Stimulated activated CD4-positive, alpha-beta T cell treated with anti-CD3 and anti-CD28 coated beads, Interleukin-12 subunit alpha, Interleukin-12 subunit beta, amount 100 ng/mL, for 4 hours (primary cell): ENCODE data around the gene ASAP2.
"Not testable (repeated sequence)": the region's sequence is repeated elsewhere in the genome, so short reads cannot be mapped to it uniquely, and the experiment has no call there.

Experiments used
- DNase-seq: peaks from one replicate; pipeline ENCODE4 v3.0.0-alpha.2; 2020

ASAP2 gene

DNA sequence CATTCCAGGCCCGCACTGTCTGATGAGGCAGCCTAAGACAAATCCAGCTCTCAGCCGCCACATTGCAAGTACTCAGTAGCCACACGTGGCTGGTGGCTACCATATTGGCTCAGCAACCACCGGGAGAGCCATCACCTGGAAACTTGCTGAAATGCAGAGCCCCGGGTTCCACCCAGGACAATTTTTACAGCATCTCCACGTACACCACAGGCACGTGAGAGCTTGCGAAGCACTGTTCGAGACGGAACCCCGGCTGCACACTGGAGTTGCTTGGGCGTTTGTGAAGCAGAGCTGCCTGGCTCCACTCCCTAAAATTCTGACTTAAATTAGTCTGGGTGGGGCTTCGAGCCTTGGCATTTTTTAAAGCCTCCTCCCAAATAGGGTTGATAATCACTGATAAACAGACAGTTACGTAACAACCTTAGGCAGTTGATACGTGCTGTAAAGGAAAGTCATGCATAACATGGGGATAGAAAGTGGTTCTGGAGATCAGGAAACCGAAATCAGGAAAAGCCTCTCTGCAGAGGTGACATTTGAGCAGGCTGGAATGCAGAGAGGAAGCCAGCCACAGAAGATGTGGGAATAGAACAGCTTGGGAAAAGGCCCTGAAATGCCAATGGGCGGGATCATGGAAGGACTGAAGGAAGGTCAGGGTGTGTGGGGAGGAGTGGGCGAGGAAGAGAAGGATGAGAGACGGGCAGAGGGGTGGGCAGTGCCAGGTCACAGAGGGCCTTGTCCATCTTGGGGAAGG is 6.2 kb downstream of the ASAP2 start:
- no peak for DNase-seq

DNA sequence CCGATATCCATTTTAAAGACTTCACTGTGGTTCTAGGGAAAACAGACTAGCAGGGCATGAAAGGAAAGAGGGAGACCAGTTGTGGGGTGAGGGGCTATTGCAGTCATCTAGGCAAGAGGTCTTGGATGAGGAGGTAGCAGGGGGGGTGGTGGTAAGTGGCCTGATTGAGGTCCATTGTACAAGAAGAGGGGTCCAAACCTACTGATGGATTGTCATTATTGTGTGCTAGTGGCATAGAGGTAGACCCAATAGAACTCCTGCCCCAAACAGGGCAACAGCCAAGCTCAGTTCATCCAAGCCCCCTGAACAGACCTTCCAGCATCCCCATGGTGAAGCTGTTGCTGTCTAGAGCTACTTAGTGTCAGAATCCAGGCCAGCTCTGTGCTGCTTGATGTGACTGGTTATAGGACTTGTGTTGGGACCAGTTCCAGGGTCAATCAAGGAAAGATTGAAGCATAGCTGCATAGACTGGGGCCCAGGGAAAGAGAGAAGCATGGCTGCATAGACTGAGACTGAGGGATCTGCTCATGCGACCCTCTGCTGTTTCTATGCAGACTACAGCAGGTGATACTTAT is 7.0 kb downstream of the ASAP2 start:
- DNase-seq = no peak

DNA sequence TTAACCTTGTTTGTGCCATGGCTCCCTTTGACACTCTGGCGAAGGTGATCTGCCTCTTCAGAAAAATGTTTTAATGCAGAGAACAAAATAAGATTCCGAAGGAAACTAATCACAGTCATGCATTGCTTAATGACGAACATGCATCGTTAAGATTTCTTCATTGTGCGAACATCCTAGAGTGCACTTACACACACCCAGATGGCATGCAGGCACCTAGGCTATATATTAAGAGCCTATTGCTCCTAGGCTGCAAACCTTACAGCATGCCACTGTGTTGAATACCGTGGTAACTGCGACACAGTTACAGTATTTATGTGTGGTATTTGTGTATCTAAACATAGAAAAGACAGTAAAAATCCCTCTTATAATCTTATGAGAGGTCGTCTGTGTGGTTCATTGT is 8.3 kb downstream of the ASAP2 start:
- no peak for DNase-seq

DNA sequence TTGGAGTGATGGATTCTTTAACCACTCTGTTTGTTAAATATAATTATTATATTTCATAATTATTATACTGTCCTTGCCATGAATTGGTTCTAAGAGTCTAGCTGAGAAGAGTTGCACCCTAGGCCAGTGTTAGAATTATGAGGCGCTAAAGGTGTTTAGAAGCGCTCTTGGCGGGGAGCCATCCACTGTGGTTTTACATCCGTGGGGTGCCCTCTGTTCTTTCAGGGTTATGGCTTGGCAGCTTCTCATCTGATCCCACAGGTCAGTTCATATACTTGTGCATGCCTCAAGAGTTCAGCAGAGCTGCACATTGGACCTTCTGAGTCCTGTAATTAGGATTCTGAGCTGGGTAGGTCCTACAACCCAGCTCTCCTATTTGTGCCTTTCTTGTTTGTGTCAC is 9.1 kb downstream of the ASAP2 start:
- DNase-seq = no peak

DNA sequence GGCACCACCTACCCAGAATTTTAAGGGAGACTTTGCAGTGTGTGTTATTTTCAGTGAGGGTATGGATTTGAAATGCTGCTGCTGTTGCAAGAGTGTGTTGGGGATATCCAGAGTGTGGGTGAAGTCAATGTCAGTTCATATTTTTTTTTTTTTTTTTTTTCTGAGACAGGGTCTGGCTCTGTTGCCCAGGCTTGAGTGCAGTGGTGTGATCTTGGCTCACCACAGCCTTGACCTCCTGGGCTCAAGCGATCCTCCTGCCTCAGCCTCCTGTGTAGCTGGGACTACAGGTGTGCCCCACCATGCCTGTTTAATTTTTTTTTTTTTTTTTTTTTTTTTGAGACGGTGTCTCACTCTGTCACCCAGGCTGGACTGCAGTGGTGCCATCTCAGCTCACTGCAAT is 9.5 kb downstream of the ASAP2 start:
- not testable (repeated sequence) for DNase-seq

DNA sequence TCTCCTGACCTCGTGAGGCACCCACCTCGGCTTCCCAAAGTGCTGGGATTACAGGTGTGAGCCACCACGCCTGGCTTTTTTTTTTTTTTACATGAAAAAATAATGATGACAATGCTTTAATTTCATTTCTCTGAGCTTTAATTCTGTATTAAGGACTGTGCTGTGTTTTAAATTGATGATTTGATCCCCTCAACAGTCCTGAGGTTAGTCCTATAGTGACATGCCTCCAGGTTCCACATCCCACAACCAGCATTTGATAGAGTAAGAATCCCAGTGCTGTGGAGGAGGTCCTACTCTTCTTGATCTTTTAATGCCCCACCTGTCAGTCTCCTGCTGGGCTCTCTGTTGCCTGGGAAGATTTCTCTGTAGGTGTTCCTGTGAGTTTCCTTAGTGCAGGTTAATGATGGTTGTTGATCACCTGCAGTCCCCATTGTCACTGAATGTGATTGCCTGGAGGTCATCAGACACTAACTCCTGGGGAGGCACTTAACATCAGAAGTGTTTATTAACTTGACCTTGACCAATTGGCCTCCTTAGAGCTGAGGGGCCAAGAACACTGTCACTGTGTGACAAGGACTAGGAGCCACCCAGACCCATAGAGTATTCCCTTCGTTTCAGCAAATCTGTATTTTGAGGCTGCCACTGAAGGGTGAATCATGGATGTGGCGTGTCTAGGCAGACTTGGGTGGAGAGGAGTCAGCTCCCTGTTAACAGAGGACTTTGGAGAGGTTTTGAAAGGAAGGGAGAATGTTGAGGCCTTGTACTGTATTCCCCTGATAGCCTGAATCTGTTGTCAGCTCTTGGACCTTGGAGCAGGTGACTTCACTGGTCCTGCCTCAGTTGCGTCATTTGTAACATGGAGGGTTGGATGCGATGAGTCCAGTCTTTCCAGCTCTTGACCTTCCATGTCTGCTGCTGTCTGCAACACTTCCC is 11.5 kb downstream of the ASAP2 start:
- no peak for DNase-seq

DNA sequence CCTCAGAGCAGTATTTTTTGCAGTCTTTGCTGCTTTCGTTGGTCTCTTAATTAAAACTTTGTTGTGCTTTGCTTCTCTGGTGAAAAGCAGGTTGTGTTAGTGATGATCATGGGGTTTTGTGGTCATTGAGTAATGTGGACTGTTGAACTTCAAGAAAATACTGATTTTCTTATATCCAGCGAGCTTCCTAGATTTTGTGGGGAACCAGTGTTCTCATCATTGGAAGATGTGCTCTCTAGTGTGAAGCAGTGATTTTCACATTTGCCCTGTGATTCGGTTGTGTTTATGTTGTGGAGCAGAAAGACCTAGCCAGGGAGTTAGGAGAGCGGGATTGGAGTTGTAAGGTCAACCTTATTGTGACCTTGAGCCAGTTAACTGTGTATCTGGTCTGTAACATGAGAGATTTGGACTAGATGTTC is 12.4 kb downstream of the ASAP2 start:
- DNase-seq = no peak

DNA sequence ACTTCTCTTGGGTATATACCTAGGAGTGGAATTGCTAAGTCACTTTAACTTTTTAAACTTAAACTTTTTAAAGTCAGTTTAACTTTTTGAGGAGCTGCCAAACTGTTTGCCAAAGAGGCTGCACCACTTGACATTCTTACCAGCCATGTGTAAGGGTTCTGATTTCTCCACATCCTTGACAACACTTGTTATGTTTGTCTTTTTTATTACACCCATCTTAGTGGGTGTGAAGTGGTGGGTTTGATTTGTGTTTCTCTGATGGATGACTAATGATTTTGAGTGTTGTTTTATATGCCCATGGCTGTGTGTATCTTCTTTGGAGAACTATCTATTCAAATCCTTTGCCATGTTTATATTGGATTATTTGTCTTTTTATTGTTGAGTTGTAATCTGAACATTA is 13.6 kb downstream of the ASAP2 start:
- DNase-seq = no peak

DNA sequence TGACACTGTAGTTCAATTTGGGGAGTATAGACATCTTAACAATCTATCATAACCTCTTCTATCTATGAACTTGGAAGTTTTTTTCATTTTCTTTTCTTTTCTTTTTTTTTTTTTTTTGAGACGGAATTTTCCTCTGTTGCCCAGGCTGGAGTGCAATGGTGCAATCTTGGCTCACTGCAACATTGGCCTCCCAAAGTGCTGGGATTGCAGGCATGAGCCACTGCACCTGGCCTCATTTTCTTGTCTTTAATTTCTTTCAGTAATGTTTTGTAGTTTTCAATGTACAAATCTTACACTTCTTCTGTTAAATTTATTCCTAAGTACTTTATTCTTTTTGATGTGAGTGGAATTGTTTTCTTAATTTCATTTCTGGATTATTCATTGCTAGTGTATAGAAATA is 14.6 kb downstream of the ASAP2 start:
- DNase-seq = no peak

DNA sequence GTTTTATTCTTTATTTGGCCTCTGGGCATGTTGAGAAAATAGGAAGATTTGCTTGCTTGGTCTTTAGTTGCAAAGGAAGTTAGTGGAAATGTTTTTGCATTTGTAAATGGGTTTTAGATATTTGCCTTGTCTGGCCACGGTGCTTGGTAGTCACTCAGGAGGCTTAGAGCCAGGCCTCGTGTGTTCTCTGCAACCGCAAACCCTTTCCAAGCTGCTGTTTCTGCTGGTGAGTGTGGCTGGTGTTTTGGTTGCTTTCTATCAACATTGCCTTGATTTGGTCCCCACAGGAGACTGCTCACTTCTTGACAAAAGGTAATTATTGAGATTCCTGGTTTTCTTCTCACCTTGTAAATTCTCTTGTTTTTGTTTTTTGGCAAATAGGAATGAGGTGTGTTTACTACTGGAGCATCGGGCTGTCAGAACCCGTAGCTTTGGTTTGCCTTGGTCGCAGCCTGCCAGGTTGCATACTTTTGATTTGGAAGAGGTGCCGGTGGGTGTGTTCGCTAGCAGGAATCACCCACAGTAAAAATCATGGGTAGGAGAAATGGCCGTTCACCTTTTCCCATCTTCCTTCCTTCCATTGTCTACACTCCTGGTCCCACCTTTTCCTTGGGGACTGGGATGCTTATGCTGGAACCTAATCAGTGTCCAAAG is 15.8 kb downstream of the ASAP2 start:
- DNase-seq = no peak

DNA sequence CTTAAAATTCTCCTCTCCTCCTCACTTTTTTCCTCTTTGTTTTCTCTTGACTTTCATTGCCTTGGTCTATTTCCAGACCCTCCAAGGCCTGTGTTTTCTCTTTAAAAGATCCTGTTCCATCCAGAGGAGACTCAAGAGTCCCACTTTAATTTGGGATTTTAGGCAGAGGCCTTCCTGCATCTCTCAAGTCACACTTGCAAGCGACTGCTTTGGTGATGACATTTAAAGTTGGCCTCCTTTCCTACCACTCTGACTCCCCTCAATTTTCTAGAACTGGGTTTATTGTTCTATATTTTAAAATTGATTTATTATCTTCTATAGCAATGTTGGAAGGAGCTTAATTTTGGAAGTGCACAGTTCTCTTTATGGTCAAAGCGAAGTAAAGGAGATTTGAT is 16.3 kb downstream of the ASAP2 start:
- DNase-seq = no peak

DNA sequence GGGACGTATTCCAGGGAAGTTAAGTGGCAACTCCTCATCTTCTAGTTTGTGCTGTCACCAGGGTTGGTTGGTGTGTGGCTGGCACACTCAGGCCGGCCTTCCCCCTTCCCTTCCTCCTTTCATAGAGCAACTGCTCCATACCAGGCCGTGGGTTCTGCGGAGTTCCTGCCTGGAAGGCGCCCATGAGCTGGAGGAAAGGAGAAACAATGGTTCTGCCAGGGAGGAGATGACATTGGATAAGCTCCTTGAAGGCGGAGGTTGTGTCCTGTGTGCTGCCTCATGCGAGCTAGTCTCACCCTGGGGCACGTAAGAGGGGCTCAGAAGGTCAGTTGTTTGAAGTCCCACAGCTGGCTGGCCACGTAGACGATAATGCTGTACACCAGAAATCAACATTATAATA is 19.2 kb downstream of the ASAP2 start:
- DNase-seq = no peak

DNA sequence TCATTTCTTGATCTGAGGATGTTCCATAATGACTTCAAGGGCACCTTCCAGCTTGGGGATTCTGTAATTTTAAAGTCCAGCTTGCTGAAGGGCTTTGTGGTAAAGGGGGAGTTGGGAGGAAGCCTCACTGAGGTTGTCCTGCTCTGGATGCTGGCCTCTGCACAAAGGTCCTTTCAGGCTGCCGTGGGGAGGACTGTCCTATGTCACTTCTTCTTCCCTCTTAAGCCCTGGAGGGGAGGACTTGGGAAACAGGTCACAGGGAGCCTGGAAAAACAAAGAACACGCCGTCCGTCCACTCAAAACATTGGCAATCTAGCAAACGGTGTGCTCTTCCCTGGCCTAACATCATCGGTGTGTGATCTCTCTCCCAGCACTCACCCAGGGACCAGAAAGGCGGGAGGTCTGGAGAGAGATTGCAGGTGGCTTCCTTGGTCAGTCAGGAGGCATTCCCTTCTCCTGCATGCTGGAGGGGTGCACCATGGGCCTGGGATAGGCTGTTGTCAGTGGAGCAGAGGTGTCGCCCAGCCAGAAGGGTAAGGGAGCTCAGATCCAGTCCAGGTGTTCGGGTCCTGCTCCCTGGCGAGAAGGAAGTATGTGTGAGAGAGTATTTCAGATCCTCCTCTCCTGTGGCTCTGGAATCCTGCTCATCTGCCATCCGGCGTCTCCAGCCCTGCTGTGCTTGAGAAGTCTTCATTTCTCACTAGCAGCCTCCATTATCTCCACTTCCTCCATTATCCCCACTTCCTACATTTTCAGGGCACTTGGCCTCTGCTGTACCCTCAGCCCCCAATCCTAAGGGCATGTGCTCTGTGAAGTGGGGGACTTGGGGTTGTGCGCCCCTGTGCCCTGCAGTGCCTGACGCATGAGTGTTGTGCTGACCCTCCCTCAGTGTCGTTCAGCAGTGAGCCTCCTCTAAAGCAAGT is 20.1 kb downstream of the ASAP2 start:
- no peak for DNase-seq

DNA sequence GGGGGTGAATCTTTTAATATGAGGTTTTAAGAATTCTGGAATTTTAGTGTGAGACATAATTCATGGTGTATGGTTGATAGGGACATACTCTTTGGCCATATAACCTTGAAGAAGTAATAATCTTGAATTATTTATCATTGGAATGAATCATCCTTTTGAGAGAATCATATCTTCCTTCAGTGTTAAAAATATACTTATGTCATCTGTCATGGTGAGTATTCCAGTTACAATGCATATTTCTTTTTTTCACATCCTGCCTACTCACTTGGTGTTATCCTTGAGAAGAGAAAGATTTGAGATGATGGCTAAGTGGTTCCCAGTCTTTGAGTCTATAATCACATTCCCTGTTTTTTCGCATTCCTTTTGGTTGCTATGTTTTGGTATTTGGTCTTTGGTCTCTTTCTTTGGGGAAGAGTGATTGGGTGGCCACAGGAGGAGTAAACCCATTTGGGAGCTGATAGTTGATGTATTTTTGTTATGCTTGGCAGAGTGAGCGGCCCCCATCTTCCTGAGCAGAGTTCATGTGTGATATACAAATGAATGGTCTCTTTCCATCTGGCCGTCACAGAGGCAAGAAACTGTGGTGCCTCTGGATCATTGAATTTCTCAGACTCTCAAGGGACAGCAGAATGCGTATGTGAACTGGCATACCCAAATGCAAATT is 21.6 kb downstream of the ASAP2 start:
- no peak for DNase-seq

DNA sequence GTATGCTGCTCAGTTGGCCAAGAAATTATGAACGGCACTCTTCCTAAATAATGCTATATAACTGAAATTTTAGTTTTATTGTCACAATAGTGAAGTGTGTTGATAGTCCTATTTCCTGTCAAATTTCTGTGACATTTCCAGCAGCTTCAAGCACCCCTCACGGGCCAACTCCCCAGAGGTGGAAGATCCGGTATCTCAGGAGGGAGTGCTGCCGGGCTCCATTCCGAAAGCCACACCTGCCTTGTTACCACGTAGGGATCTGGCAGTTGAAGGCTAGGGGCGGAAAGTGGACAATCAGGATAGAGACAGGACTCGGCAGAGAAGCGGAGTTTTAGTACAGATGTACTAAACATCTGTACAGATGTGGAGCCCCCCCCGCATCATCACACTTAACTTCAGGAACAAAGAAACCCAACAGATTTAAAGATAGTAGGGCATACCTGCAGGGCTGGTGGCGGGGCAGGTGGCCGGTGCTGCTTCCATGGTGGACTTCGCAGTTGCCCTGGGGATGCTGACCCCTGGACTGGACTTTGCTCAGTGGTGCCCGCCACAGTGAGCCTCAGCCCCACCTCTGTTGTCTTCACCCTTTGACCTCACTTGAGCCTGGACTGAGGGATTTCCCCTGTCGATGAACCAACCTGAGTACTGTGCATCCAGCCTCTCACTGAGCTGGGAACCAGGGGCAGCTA is 22.3 kb downstream of the ASAP2 start:
- no peak for DNase-seq

DNA sequence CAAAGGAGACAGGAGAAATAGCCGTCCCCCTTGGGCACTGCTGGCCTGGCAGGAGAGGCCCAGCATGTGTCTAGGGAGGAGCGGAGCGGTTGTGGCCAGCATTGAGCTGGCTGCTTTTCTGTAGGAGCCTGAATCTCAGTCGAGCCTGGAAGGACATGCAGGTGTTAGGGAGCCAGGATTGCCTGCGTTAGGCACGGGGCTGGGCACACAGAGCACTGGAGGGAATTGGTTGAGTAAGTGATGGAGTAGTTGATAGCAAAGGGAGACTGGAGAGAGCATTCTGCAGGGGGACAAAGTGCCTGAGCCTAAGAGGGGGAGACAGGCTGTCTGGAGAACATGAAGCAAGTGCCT is 22.8 kb downstream of the ASAP2 start:
- DNase-seq = no peak

DNA sequence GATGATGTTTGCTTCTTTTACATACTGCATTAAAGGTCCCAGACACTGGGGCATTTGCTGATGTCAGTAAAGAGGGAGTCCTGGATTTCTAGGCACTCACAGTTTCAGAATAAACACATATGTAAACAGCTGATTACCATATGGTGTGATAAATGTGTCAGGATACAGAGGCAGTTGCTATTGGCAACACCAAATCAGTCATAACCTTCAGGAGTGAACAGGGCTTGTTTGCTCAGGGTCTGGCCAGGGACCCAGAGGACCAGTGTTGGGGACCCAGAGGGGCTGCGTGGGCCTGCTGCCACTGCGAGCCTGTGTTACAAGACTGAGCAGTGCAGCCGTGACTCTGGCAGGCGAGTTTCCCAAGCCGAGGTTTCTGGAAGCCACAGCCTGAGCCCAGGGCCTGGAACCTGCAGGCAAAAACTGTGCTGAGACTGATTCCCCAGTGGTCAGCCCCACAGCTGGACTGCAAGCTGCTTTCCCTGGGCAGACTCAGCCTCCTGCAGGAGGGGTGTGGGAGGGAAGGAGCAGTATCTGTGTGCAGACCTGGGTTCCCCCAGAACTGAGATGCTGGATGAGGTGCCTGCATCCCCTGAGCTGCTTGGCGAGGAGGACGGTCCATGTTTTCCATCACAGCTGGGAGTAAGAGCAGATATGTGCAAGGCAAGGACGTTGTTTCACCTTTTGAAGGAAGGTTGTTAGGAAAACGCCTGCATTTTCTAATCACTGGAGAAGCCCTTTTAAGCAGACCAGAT is 23.6 kb downstream of the ASAP2 start:
- DNase-seq = no peak

DNA sequence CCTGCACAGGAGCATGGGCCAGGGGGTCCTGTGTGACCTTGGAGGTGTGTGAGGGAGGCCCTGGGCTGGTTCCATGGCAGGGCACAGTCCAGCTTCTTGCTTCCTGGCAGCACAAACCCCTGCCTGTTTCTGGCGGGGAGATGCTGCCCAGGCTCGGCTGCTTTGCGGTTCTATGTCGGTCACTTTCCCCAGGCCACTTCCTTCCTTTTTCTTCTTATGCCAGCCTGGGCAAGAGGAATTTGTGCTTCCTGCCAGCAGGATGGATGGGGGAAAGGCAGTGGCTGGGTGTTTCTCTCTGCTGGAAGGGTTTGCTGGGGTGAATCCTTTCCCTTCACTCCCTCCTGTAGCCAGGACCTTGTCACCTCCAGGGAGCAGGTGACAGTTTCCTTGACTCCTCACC is 24.3 kb downstream of the ASAP2 start:
- DNase-seq = no peak

DNA sequence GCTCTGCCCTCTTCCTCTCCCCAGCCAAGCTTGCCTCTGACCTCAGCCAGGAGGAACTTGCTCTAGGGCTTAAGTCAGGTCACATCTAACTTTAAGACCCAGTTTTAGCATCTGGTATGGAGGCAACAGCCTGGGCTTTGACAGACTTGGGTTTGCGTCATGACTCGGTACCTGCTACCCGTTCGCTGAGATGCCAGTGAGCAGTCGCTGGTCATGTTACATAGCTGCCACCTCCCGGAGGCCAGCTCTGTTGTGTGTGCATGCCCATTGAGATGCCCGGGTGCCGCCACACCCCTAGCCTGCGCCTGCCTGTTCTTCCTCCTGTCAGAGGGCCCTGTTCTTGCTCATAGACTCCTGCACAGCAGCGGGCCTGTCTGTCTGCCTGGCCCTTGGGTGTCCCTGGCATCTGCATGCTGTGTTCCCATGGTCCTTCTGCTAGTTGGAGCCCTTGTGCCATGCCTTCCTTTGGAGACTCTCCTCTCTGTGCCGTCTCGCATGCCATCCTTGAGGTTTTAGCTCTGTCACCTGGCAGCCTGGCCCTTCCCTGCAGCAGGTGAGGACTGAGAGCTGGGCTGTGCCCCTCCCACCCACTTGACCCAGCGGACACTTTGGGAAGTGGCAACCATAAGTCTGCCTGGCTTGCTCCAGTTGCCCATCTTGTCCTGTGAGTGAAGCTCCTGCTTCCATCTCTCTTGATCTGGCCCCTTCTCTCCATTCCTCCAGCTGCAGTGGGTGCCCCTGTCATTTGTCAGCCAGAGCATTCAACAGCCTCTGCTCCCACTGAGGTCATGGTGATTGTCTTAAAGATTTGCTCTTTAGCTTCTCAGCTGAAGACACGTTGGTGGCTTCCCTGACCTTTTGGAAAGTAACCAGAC is 24.9 kb downstream of the ASAP2 start:
- DNase-seq = no peak

DNA sequence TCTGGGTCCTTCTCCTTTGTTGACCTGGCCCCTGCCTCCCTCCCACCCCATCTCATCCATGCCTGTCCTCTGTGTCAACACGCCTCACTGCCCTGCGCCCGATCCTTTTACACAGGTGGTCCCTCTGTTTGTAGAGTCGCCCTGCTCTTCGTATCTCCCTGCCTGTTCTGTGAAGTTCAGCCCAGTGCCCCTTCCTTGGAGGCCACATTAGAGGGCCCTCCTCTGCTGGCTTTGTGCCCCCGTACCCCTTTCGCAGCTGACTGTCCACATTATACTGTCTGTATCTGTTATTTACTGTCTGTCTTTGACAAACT is 25.5 kb downstream of the ASAP2 start:
- no peak for DNase-seq
